GM06990 (cell line): ENCODE data around the gene AGFG2.

Experiments used
- DNase-seq: peaks from one replicate; pipeline ENCODE4 v3.0.0-alpha.2; 2011; ENCODE audit not compliant: insufficient read length; ENCODE audit errors: extremely low read depth
- H3K27me3 ChIP-seq: replicated peaks from 2 replicates; pipeline ENCODE4 v1.6.0; 2011; ENCODE audit warnings: low read length; ENCODE audit not compliant: control insufficient read depth, insufficient read depth
- H3K36me3 ChIP-seq: 2 replicates; pipeline ENCODE4 v1.5.1; 2011; ENCODE audit warnings: low read length; ENCODE audit not compliant: control insufficient read depth, insufficient read depth
- H3K4me3 ChIP-seq: replicated peaks from 2 replicates; pipeline ENCODE4 v1.5.1; 2011; ENCODE audit warnings: low read depth, mild to moderate bottlenecking, control low read depth, low read length
- TF ChIP-seq, protein P1 (sequence below): IDR thresholded peaks from 2 replicates; pipeline ENCODE4 v1.5.1; 2011; ENCODE audit warnings: low read length, control low read depth, mild to moderate bottlenecking, inconsistent platforms; ENCODE audit not compliant: insufficient read depth, poor library complexity, severe bottlenecking

AGFG2 gene

GRCh38 chr7:100576384-100576993 lies 37.5 kb downstream of the AGFG2 start:
- Histone ChIP-seq H3K4me3 (no peak overlapping the region), H3K36me3 (peaks cover 45% of the 10 kb centered on the region), H3K27me3 (no peaks in the 10 kb centered on the region)
- TF ChIP-seq, protein P1, sequence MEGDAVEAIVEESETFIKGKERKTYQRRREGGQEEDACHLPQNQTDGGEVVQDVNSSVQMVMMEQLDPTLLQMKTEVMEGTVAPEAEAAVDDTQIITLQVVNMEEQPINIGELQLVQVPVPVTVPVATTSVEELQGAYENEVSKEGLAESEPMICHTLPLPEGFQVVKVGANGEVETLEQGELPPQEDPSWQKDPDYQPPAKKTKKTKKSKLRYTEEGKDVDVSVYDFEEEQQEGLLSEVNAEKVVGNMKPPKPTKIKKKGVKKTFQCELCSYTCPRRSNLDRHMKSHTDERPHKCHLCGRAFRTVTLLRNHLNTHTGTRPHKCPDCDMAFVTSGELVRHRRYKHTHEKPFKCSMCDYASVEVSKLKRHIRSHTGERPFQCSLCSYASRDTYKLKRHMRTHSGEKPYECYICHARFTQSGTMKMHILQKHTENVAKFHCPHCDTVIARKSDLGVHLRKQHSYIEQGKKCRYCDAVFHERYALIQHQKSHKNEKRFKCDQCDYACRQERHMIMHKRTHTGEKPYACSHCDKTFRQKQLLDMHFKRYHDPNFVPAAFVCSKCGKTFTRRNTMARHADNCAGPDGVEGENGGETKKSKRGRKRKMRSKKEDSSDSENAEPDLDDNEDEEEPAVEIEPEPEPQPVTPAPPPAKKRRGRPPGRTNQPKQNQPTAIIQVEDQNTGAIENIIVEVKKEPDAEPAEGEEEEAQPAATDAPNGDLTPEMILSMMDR, result no peak
- DNase-seq, result no peak

DNA sequence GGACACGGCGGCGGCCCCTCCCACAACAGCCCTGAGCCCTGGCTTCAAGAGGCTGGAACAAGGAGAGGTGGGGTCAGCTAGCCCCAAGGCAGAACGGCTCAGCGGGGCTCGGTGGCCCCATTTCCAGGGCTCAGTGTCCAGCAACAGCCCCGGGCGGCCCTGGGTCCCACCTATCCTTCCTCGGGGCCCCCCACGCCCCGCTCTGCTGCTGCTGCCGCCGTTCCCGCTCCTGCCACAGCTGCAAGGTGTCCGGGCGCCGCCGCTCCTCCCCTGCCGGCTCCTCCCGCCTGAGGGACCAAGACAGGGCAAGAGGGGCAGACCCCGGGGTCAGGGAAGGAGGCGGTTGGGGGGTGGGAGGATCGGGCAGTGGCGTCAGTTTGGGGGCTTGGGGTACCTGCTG lies 38.1 kb downstream of the AGFG2 start:
- no peak for DNase-seq
- TF ChIP-seq, protein P1, result no peak
- Histone ChIP-seq H3K4me3 (no peak overlapping the region), H3K36me3 (peaks cover 50% of the 10 kb centered on the region), H3K27me3 (no peaks in the 10 kb centered on the region)

- peaks cover 50% of the 10 kb centered on the region for H3K36me3 ChIP-seq
- H3K4me3 ChIP-seq, result no peak overlapping the region
- TF ChIP-seq, protein P1, result no peak
- H3K27me3 ChIP-seq, result no peaks in the 10 kb centered on the region
- no peak for DNase-seq
These were observed 38.5 kb downstream of the AGFG2 start for GRCh38 chr7:100577507-100577906.

GRCh38 chr7:100578246-100579183 lies 39.5 kb downstream of the AGFG2 start:
- TF ChIP-seq, protein P1, result no peak
- no peaks in the 10 kb centered on the region for H3K27me3 ChIP-seq
- no peak overlapping the region for H3K4me3 ChIP-seq
- DNase-seq, result no peak
- H3K36me3 ChIP-seq, result peaks cover 45% of the 10 kb centered on the region

DNA sequence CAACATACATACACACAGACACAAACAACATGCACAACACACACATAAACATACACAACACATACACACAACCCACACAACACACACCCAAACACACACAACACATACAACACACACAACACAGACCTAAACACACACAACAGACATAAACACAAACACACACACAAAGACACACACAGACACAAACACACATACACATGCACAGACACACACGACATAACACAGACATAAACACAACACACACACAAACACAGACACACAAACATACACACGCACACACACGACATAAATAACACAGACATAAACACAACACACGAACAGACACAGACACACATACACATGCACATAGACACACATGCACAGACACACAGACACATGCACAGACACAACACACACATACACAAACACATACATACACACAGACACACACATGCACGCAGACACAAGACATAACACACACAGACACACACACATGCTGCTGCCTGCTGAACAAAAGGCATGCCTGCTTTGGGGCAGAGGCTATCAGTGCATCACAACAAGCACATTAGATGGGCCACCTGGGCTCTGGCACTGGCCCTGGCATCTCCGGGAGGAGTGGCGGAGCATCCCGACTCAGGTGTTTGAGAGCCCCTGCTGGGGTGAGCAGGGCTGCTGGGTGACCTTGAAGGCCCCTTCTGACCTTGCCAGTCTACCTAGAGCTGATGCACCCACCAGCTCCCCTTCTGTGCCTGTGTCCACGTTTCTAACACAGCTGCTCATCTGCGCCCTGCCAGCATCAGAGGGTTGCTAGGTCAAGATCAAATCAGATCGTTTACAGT lies 41.7 kb downstream of the AGFG2 start:
- H3K4me3 ChIP-seq, result no peak overlapping the region
- H3K36me3 ChIP-seq, result peaks cover 38% of the 10 kb centered on the region
- DNase-seq, result no peak
- TF ChIP-seq, protein P1, result no peak
- H3K27me3 ChIP-seq, result no peaks in the 10 kb centered on the region
